IMR-90 (cell line): ENCODE results near the gene NXPH4. TPM values are rescaled to one million over a fixed set of nuclear protein-coding genes. Genes with fewer than 3 reads are reported as not detected.

ENCODE experiments used
- ATAC-seq: fragments of 200-7000 bp; cut with Tn5 transposase; 2 replicates; pipeline ENCODE4 v1.9.1; 2020; ENCODE audit warnings: low read depth, mild to moderate bottlenecking, moderate library complexity
- BruUV-seq: library from RNA; stranded (reverse); fragments of 400-500 nt; replicated peaks from 2 replicates; lab custom pipeline; 2021; lab: Mats Ljungman, UMichigan
- CTCF ChIA-PET: fragments of 300-600 bp; formaldehyde crosslinking; extraction: SDS; loops from one replicate; lab custom pipeline; 2021; ENCODE audit warnings: antibody characterized with exemption; lab: Yijun Ruan, JAX
- POLR2A ChIA-PET: fragments of 300-600 bp; sonication (Branson Sonifier 250); formaldehyde crosslinking; loops from one replicate; lab custom pipeline; 2022; ENCODE audit warnings: antibody characterized with exemption; ENCODE audit not compliant: unreplicated experiment; lab: Charles Lee
- DNase-seq: peaks from one replicate; pipeline ENCODE4 v3.0.0; 2013
- H2AFZ ChIP-seq: replicated peaks from 2 replicates; pipeline ENCODE3; 2013; ENCODE audit warnings: low read length, mild to moderate bottlenecking; ENCODE audit not compliant: poor library complexity
- H2AK5ac ChIP-seq: 2 replicates; pipeline ENCODE4 v1.6.1; 2013; ENCODE audit warnings: low read depth, low read length, inconsistent platforms
- H2AK9ac ChIP-seq: replicated peaks from 2 replicates; pipeline ENCODE3; 2013; ENCODE audit warnings: mild to moderate bottlenecking, low read depth, low read length, moderate library complexity; ENCODE audit not compliant: poor library complexity
- H2BK120ac ChIP-seq: 2 replicates; pipeline ENCODE4 v1.6.1; 2013; ENCODE audit warnings: low read depth, low read length, inconsistent platforms
- H2BK15ac ChIP-seq: 3 replicates; pipeline ENCODE4 v1.6.1; 2013; ENCODE audit warnings: low read depth, low read length, inconsistent platforms
- H2BK20ac ChIP-seq: 2 replicates; pipeline ENCODE4 v1.6.1; 2013; ENCODE audit warnings: low read depth, mild to moderate bottlenecking, inconsistent platforms, low read length, moderate library complexity
- H2BK5ac ChIP-seq: 2 replicates; pipeline ENCODE4 v1.6.1; 2013; ENCODE audit warnings: mild to moderate bottlenecking, low read depth, low read length, inconsistent platforms; ENCODE audit not compliant: poor library complexity, severe bottlenecking
- H3K14ac ChIP-seq: replicated peaks from 2 replicates; pipeline ENCODE4 v1.6.1; 2013; ENCODE audit warnings: low read depth, low read length, inconsistent platforms
- H3K18ac ChIP-seq: 2 replicates; pipeline ENCODE4 v1.6.1; 2013; ENCODE audit warnings: low read depth, low read length, control low read depth
- H3K23ac ChIP-seq: 2 replicates; pipeline ENCODE4 v1.6.1; 2013; ENCODE audit warnings: low read depth, low read length, inconsistent platforms
- H3K27ac ChIP-seq: 2 replicates; pipeline ENCODE4 v1.5.1; 2013; ENCODE audit warnings: mild to moderate bottlenecking, control low read depth, low read length; ENCODE audit not compliant: insufficient read depth
- H3K27me3 ChIP-seq: 2 replicates; pipeline ENCODE4 v1.6.1; 2013; ENCODE audit warnings: low read length; ENCODE audit not compliant: control insufficient read depth, insufficient read depth
- H3K36me3 ChIP-seq: 2 replicates; pipeline ENCODE4 v1.6.1; 2013; ENCODE audit warnings: low read length, mixed read lengths; ENCODE audit not compliant: control insufficient read depth, insufficient read depth
- H3K4ac ChIP-seq: 2 replicates; pipeline ENCODE4 v1.6.1; 2013; ENCODE audit warnings: low read depth, low read length, inconsistent platforms
- H3K4me1 ChIP-seq: 2 replicates; pipeline ENCODE4 v1.6.1; 2013; ENCODE audit warnings: low read length, mixed read lengths; ENCODE audit not compliant: control insufficient read depth, insufficient read depth
- H3K4me2 ChIP-seq: 2 replicates; pipeline ENCODE4 v1.6.1; 2013; ENCODE audit warnings: low read depth, mild to moderate bottlenecking, control low read depth, low read length, moderate library complexity
- H3K4me3 ChIP-seq: 2 replicates; pipeline ENCODE4 v1.5.1; 2013; ENCODE audit warnings: low read depth, mild to moderate bottlenecking, control low read depth, low read length, moderate library complexity; ENCODE audit not compliant: insufficient read depth
- H3K56ac ChIP-seq: 2 replicates; pipeline ENCODE4 v1.6.1; 2013; ENCODE audit warnings: low read length, inconsistent platforms; ENCODE audit not compliant: insufficient read depth; ENCODE audit errors: extremely low read depth
- H3K79me1 ChIP-seq, 2 experiments: 2 replicates each; pipeline ENCODE4 v1.6.1; 2013; ENCODE audit warnings: low read length in 2 of 2, inconsistent platforms in 1 of 2, low read depth in 1 of 2
- H3K9ac ChIP-seq: 2 replicates; pipeline ENCODE4 v1.6.1; 2013; ENCODE audit warnings: low read depth, low read length, control low read depth
- H3K9me1 ChIP-seq: 2 replicates; pipeline ENCODE4 v1.6.1; 2013; ENCODE audit warnings: low read length, inconsistent platforms; ENCODE audit not compliant: insufficient read depth
- H3K9me3 ChIP-seq: 2 replicates; pipeline ENCODE4 v1.6.1; 2013; ENCODE audit warnings: low read length; ENCODE audit not compliant: control insufficient read depth, insufficient read depth
- H4K20me1 ChIP-seq: 2 replicates; pipeline ENCODE4 v1.6.1; 2013; ENCODE audit warnings: low read length, inconsistent platforms; ENCODE audit not compliant: insufficient read depth
- H4K5ac ChIP-seq: 2 replicates; pipeline ENCODE4 v1.6.1; 2013; ENCODE audit warnings: mild to moderate bottlenecking, low read depth, low read length, control low read depth
- H4K8ac ChIP-seq, 2 experiments: 2 replicates each; pipeline ENCODE4 v1.6.1; 2013; ENCODE audit warnings: low read depth in 2 of 2, low read length in 2 of 2, control low read depth in 1 of 2, inconsistent platforms in 1 of 2
- H4K91ac ChIP-seq: 2 replicates; pipeline ENCODE4 v1.6.1; 2013; ENCODE audit warnings: low read depth, low read length, inconsistent platforms; ENCODE audit not compliant: insufficient read depth
- BHLHE40 ChIP-seq: fragments of 150-350 bp; IDR thresholded peaks from 2 replicates; pipeline ENCODE4 v1.6.1; 2016; ENCODE audit warnings: mild to moderate bottlenecking, low read depth, low read length
- CEBPB ChIP-seq: IDR thresholded peaks from 2 replicates; pipeline ENCODE4 v1.6.1; 2012; ENCODE audit warnings: low read depth, low read length, improper control_type of control experiment
- CHD1 ChIP-seq: IDR thresholded peaks from 2 replicates; pipeline ENCODE4 v1.6.1; 2012; ENCODE audit warnings: low read depth, low read length, improper control_type of control experiment
- CTCF ChIP-seq: conservative IDR thresholded peaks from 2 replicates; pipeline ENCODE4 v1.5.1; 2012; ENCODE audit warnings: mild to moderate bottlenecking, low read depth, low read length, improper control_type of control experiment
- FOS ChIP-seq: fragments of 150-350 bp; IDR thresholded peaks from 2 replicates; pipeline ENCODE4 v1.6.1; 2016; ENCODE audit warnings: low read depth, low read length
- MAFK ChIP-seq: IDR thresholded peaks from 2 replicates; pipeline ENCODE4 v1.6.1; 2012; ENCODE audit warnings: low read depth, low read length, improper control_type of control experiment
- MAZ ChIP-seq: IDR thresholded peaks from 2 replicates; pipeline ENCODE4 v1.6.1; 2012; ENCODE audit warnings: low read depth, mild to moderate bottlenecking, low read length, improper control_type of control experiment, moderate library complexity, borderline replicate concordance
- MXI1 ChIP-seq: IDR thresholded peaks from 2 replicates; pipeline ENCODE4 v1.6.1; 2012; ENCODE audit warnings: low read depth, mild to moderate bottlenecking, low read length, moderate library complexity, borderline replicate concordance
- NFE2L2 ChIP-seq: fragments of 150-350 bp; IDR thresholded peaks from 2 replicates; pipeline ENCODE4 v1.6.1; 2016; ENCODE audit warnings: low read depth, mild to moderate bottlenecking, low read length
- POLR2A ChIP-seq: IDR thresholded peaks from 2 replicates; pipeline ENCODE4 v1.6.1; 2012; ENCODE audit warnings: mild to moderate bottlenecking, low read depth, low read length
- RAD21 ChIP-seq: IDR thresholded peaks from 2 replicates; pipeline ENCODE4 v1.6.1; 2012; ENCODE audit warnings: low read length, improper control_type of control experiment
- RCOR1 ChIP-seq: IDR thresholded peaks from 2 replicates; pipeline ENCODE4 v1.6.1; 2012; ENCODE audit warnings: mild to moderate bottlenecking, low read length, improper control_type of control experiment; ENCODE audit not compliant: insufficient replicate concordance
- RFX5 ChIP-seq: IDR thresholded peaks from 2 replicates; pipeline ENCODE4 v1.8.0; 2012; ENCODE audit warnings: low read depth, mild to moderate bottlenecking, low read length, moderate library complexity
- SMC3 ChIP-seq: fragments of 150-350 bp; IDR thresholded peaks from 2 replicates; pipeline ENCODE4 v1.6.1; 2016; ENCODE audit warnings: low read depth, mild to moderate bottlenecking, antibody characterized with exemption, low read length, moderate library complexity
- WGBS, 2 experiments: methylation state at CpG; one replicate each; pipeline versions ENCODE4 v1.1.5 to v1.1.7; 2013; ENCODE audit warnings: missing lambda C conversion rate in 2 of 2; ENCODE audit not compliant: insufficient read length in 1 of 2; ENCODE audit errors: extremely low coverage in 2 of 2; 5-methylcytosine and 5-hydroxymethylcytosine counted together
- dilution Hi-C: fragments of 300-500 bp; cut with HindIII; formaldehyde crosslinking; loops from one replicate; pipeline ENCODE4 v1.14.3; 2018; ENCODE audit warnings: low sequenced_read_pairs; ENCODE audit not compliant: unreplicated experiment
- in situ Hi-C: fragments of 300-500 bp; cut with MboI; formaldehyde crosslinking; loops from 3 replicates; pipeline ENCODE4 v1.14.3; 2019; ENCODE audit warnings: low sequenced_read_pairs, inconsistent platforms, mixed read lengths
- intact Hi-C: fragments of 100-400 bp; cut with micrococcal nuclease; formaldehyde crosslinking; loops from 2 replicates; pipeline ENCODE4 v1.10.0; 2022
- polyA plus RNA-seq, 3 experiments: library from polyadenylated mRNA; depleted of rRNA; stranded (reverse); fragments of >200 nt; gene quantifications; 2 replicates each; pipeline ENCODE4 v1.2.3, GENCODE V29; 2012; ENCODE audit warnings: low replicate concordance in 1 of 3
- total RNA-seq: library from RNA; depleted of rRNA; stranded (reverse); fragments of >200 nt; gene quantifications from 2 replicates; pipeline ENCODE4 v1.2.3, GENCODE V29; 2012

NXPH4 gene
- total and polyA plus RNA-seq, 2 of the 4 experiments (the other 2 are of a cell fraction), result 0.36 to 3.8 TPM

GRCh38 chr12:57179331-57180086, 37.1 kb upstream of the NXPH4 start (continued):
- no peak for TF ChIP-seq SMC3

GRCh38 chr12:57180321-57180989, 36.1 kb upstream of the NXPH4 start:
- WGBS, 2 experiments, result 95% methylated on average over 12 of the region's 20 CpGs; no CpG with 5 or more reads in 1 of the 2 experiments
- H4K8ac ChIP-seq, result no peak overlapping the region
- no peaks in the 10 kb centered on the region for H3K27me3 ChIP-seq
- H3K27ac ChIP-seq, result no peak overlapping the region
- CTCF ChIA-PET, result no interaction called here
- H3K4ac ChIP-seq, result no peak overlapping the region
- peaks cover 93% of the 10 kb centered on the region for H3K36me3 ChIP-seq
- DNase-seq (no peak), ATAC-seq (no peak)
- H4K91ac ChIP-seq, result no peak overlapping the region
- H2BK120ac ChIP-seq, result no peak overlapping the region
- intact Hi-C loops (no loop called here), in situ Hi-C loops (no loop called here), dilution Hi-C loops (no loop called here)
- H4K20me1 ChIP-seq, result peaks cover 24% of the 10 kb centered on the region
- H2AK5ac ChIP-seq, result no peak overlapping the region
- H2AFZ ChIP-seq, result no peak overlapping the region
- BruUV-seq, result no TSS peak
- H3K14ac ChIP-seq, result no peak overlapping the region
- H2BK20ac ChIP-seq, result no peak overlapping the region
- no peak overlapping the region for H3K9ac ChIP-seq
- H4K5ac ChIP-seq, result no peak overlapping the region
- POLR2A ChIA-PET, result no interaction called here
- H3K9me3 ChIP-seq, result no peaks in the 10 kb centered on the region
- no peaks in the 10 kb centered on the region for H3K4me1 ChIP-seq
- no peak overlapping the region for H2BK5ac ChIP-seq
- H2BK15ac ChIP-seq, result no peak overlapping the region
- no peaks in the 10 kb centered on the region for H3K9me1 ChIP-seq
- H3K18ac ChIP-seq, result no peak overlapping the region
- peaks cover 8 to 40% of the 10 kb centered on the region in 2 experiments for H3K79me1 ChIP-seq
- no peak overlapping the region for H3K4me2 ChIP-seq
- no peak overlapping the region for H3K4me3 ChIP-seq
- H3K56ac ChIP-seq, result no peak overlapping the region
- no peak overlapping the region for H3K23ac ChIP-seq
- no peak overlapping the region for H2AK9ac ChIP-seq
- TF ChIP-seq MXI1 (no peak), SMC3 (no peak), CEBPB (no peak), BHLHE40 (no peak), RCOR1 (no peak), FOS (no peak), MAZ (no peak), CHD1 (no peak), NFE2L2 (no peak), RAD21 (no peak), RFX5 (no peak), MAFK (no peak), CTCF (no peak), POLR2A (no peak)
